Left renal pelvis (tissue), 4 donors: ENCODE data around the gene FAU. TPM values are rescaled to one million over a fixed set of nuclear protein-coding genes. Genes with fewer than 3 reads are reported as not detected.
"Not testable (repeated sequence)": the region's sequence is repeated elsewhere in the genome, so short reads cannot be mapped to it uniquely, and the experiment has no call there.

Experiments used
- DNase-seq, 4 donors: peaks; one replicate each; pipeline ENCODE4 v3.0.0-alpha.2; 2013; ENCODE audit warnings: low read depth in 4 of 4, low spot score in 3 of 4
- polyA plus RNA-seq, 4 donors: library from polyadenylated mRNA; unstranded; fragments of 120-200 nt; gene quantifications; one replicate each; pipeline ENCODE4 v1.2.1, GENCODE V29; 2013; ENCODE audit not compliant: insufficient read length in 4 of 4

The FAU gene
- polyA plus RNA-seq = 100 to 1,000 TPM; 557 to 830 (median 587) TPM

DNA sequence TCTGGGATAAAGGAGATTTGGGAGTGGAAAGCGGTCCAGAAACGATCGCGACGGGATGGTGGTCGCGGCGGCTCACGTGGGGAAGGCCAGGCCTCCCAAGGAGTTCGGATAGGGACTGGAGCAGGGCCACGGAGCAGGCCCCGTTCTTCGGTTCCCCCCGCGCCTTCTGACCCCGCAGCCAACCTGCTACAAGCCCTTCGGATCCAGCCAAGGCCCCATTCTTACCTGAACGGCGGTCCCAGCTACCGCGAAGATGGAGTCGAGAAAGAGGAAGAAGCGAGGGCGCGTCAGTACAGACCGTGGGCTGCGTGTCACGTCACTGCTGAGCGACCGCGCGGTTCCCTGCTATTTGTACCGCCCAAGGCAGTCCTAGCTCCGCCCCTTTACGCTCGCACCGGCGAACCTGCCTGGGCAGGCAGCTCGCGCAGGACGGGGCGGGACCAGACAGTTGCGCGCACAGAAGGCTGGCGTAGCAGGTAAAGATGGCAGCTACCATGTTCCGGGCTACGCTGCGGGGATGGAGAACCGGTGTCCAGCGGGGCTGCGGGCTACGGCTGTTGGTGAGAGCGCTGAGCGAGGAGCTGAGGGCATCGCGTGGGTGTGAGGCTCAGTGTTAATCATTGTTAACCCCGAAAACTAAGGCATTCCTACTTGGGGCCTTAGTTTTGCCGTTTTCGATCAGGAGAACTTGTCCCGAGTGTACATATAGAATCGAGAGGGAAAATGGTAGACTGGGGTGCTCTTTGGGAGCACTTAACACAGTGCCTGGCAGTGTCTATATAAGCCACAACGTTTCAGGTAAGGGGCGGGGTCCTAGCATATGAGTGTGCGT is at the start of gene FAU, which contains the start of gene MRPL49:
TSS of gene FAU (minus strand) at position 270 of the 832 bp plus-strand sequence. CDS start 321 bp downstream, outside the sequence.
TSS of gene MRPL49 (plus strand) at position 457 of the 832 bp plus-strand sequence. CDS start at position 483, 26 bp downstream.
- peak; percentile 91 to 94 (median 92) for DNase-seq

DNA sequence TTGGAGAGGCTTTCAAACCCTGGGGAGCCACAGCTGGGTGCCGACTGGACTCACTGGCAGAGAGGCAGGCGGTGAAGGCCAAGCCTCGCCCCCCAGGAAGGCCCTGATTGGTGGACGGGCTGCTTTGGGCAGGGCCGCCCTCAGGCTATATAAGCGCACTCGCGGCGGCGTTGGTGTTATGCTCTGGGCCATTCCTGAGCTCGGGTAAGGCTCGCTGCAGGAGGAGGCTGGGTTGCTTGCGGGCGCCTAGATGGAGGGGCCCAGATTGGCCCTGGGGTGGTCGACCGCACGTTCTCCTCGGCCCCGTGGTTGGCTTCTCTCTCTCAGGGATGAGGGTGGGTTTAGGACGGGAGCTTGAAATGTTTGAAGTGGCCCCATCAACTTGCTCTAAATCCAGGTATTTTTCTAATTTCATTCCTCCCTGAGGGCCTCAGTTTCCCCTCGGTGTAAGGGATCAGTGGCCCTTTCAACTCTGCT is 48.2 kb upstream of the FAU start, which contains the start of gene SPDYC:
TSS of gene SPDYC (plus strand) at position 176 of the 477 bp plus-strand sequence. CDS start 1,125 bp downstream, outside the sequence.
- DNase-seq = no peak

- no peak for DNase-seq
These were observed 47.3 kb upstream of the FAU start for GRCh38 chr11:65169164-65169641.

DNA sequence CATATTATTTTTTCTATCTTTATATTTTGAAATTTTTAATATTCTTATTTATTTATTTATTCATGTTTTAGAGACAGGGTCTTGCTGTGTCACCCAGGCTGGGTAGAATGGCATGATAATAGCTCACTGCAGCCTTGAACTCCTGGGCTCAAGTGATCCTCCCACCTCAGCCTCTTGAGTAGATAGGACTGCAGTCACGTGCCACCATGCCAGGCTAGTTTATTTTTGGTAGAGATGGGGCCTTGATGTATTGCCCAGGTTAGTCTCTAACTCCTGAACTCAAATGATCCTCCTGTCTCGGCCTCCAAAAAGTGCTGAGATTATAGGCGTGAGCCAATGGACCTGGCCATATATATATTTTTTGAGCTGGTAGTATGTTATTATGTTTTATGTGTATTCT is 45.7 kb upstream of the FAU start:
- DNase-seq = no peak

DNA sequence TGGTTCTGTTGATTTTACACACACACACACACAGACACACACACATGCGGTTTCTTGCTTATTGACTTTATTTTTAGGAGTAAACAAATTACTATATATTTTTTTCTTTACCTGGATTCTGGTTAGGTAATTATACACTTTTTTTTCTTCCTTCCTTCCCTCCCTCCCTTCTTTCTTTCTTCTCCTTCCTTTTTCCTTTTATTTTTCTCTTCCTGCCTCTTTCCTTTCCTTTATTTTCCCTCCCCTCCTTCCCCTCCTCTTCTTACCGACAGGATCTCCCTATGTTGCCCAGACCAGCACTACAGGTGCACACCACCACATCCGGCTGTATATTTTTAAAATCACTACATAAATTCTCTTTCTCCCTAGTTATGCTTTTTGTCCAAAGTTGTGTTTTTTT is 45.0 kb upstream of the FAU start:
- DNase-seq = no peak

DNA sequence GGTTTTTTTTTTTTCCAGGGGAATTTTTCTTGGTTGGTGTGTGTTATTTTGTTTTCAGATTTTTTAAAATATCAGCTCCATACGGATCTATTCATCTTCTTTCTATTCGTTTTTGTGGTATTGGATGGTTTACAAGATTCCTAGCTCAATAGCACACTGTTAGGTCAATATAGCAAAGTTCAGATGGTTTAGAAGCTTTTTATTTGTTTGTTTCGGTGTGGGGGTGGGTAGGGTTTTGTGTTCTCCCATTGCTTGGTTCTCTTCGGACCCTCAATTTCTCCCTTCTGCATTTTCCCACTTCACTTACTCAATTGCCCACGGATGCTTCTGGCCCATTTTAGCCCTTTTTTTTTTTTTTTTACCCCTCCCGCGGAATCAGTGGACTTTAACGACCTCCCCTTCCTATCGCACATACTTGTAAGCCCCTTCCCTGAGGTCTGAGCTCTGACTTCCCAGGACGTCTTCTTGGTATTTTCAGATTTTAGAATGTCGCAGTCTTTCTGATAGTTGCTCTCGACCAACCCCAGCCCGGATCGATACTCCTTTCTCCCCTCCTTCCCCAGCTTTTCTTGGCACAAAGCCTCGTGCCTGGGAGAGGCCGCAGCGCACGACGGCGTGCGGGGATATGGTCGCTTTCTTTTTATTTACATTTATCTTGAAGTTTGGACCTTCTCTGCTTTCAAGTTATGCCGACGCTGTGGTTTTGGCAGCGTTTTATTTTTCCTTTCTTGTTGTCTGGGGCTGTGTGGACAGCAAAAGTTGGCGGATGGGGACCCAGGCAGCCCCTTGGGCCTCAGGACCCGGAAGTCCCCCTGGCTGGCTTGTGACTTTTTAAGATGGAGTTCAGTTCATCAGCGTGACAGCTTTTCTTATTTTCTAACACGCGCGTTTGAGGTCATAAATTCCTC is 43.7 kb upstream of the FAU start:
- DNase-seq = no peak

DNA sequence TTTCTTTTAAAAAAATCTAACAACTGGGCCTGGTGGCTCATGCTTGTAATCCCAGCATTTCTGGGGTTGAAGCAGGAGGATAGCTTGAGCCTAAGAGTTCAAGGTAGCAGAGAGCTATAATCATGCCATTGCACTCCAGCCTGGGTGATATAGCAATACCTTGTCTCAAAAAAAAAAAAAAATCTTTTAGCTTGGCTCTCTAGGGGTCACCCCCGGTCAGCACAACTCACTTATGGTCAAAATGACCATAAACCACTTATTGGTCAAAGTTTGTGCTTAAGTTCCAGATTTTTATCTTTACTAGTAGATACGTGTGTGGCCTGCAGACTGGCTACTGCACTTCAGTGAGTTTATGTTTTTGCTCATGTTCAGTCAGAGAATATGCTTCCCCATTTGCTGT is 41.8 kb upstream of the FAU start:
- no peak for DNase-seq

DNA sequence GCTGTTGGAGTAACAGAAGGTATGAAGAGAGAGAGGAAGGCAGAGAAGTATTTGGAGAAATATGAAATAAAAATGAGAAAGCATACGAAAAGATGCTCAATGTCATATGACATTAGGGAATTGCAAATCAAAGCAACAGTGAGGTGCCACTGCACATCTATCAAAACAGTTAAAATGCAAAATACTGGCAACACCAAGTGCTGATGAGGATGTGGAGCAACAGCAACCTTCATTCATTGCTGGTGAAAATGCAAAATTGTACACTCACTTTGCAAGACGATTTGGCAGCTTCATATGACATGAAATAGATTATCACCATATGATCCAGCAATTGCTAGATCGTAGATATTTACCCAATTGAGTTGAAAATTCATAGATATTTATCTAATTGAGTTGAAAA is 38.7 kb upstream of the FAU start:
- no peak for DNase-seq

GRCh38 chr11:65159012-65159411 is 37.1 kb upstream of the FAU start:
- DNase-seq = no peak

- no peak for DNase-seq
These were observed 35.4 kb upstream of the FAU start for GRCh38 chr11:65157336-65157735.

- DNase-seq = no peak
These were observed 35.0 kb upstream of the FAU start for GRCh38 chr11:65156926-65157325.

DNA sequence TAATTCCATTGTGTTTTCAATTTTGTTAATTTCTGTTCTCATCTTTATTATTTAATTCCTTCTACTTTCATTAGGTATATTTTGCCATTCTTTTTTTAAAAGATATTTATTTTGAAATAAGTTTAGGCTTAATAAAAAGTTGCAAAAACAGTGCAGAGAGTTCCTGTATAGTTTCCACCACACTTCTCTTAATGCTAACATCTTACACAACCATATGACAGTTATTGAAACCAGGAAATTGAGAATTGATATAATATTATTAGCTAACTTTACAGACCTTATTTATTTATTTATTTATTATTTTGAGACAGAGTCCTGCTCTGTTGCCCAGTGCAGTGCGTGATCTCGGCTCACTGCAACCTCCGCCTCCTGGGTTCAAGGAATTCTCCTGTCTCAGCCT is 34.3 kb upstream of the FAU start:
- no peak for DNase-seq

GRCh38 chr11:65152122-65152521 is 30.2 kb upstream of the FAU start:
- DNase-seq = no peak

DNA sequence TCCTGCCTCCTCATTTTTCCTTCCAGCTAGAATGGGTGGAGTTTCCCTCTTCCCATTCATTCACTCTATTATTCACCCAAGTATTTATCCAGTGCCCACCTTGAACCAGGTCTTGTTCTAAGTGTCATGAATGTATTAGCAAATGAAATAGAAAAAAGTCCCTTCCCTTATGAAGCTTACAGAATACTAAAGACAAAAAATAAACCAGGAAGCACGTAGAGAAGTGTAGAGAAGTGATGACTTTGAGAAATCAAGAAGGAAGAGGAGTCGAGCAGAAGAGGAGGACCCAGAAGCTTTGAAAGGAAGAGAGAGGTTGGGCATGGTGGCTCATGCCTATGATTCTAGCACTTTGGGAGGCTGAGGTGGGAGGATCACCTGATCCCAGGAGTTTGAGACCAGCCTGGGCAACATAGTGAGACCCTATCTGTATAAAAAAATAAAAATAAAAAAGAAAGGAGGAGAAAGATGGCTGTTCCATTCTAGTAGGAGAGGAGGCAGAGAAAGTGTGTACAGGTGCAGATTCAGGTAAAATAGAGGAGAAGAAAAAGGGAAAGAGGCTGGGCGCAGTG is 29.5 kb upstream of the FAU start:
- no peak for DNase-seq

- peak in 1 of 4 donors; percentile 29 for DNase-seq
These were observed 28.8 kb upstream of the FAU start for GRCh38 chr11:65150509-65151299.

DNA sequence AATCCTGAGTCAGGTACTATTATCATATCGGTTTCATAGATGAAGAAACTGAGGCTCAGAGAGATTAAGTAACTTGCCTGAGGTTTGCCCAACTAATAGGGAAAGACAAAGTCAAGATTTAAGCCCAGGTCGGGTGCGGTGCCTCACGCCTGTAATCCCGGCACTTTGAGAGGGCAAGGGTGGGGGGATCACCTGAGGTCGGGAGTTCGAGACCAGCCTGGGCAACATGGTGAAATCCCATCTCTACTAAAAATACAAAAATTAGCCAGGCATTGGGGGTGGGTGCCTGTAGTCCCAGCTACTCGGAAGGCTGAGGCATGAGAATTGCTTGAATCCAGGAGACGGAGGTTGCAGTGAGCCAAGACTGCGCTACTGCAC is 28.2 kb upstream of the FAU start:
- DNase-seq = not testable (repeated sequence)

- no peak for DNase-seq
These were observed 26.7 kb upstream of the FAU start for GRCh38 chr11:65148657-65149056.

GRCh38 chr11:65147352-65148075 is 25.6 kb upstream of the FAU start:
- no peak for DNase-seq

DNA sequence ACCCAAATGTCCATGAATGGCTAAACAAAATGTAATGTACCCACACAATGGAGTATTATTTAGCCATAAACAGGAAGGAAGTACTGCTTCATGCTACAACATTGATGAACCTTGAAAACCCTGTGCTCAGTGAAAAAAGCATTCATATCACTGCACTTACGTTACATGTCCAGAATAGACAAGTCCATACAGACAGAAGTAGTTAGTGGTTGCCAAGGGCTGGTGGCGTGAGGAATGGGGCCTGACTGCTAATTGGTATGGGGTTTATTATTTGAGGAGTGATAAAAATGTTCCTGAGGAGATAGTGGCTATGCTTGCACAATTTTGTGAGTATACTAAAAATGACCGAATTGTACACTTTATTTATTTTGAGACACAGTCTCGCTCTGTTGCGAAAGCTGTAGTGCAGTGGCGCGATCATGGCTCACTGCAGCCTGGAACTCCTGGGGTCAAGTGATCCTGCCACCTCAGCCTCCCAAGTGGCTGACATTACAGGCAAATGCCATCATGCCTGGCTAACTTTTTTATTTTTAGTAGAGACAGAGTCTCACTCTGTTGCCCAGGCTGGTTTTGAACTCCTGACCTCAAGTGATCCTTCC is 20.1 kb upstream of the FAU start:
- DNase-seq = no peak
